Choroid plexus epithelial cell (primary cell): ENCODE measurements around the gene PER3.
A peak's percentile ranks its signal among the peaks of the same experiment; 100 is the strongest.

Experiments
- DNase-seq: peaks from one replicate; pipeline ENCODE4 v3.0.0-alpha.2; 2010; ENCODE audit warnings: low read depth
- H3K4me3 ChIP-seq: 2 replicates; pipeline ENCODE4 v1.5.1; 2011; ENCODE audit warnings: low read depth, mild to moderate bottlenecking, control low read depth, low read length, moderate library complexity
- TF ChIP-seq, protein P1 (sequence below): conservative IDR thresholded peaks from 2 replicates; pipeline ENCODE4 v1.5.1; 2011; ENCODE audit warnings: low read depth, mild to moderate bottlenecking, control low read depth, inconsistent platforms, low read length, moderate library complexity

The PER3 gene

DNA sequence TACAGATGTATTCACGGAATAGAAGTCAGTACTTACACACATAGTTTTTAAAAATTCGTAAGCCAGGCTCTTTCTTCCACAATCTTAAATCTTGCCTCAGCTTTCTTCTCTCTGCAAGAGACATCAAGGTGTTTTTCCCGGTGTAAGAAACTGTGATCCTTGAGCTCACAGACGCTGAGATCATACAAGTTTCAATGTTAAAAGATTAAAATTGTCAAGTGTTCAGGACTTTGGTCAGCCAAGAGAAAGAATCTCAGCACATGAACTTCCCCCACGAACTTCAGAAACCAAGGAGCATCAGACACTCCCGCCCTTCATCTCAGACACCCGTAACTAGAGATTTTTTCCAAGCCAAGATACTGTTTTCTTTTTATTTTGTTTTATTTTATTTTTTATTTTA, 62.6 kb downstream of the PER3 start:
- no peak for DNase-seq
- TF ChIP-seq, protein P1, sequence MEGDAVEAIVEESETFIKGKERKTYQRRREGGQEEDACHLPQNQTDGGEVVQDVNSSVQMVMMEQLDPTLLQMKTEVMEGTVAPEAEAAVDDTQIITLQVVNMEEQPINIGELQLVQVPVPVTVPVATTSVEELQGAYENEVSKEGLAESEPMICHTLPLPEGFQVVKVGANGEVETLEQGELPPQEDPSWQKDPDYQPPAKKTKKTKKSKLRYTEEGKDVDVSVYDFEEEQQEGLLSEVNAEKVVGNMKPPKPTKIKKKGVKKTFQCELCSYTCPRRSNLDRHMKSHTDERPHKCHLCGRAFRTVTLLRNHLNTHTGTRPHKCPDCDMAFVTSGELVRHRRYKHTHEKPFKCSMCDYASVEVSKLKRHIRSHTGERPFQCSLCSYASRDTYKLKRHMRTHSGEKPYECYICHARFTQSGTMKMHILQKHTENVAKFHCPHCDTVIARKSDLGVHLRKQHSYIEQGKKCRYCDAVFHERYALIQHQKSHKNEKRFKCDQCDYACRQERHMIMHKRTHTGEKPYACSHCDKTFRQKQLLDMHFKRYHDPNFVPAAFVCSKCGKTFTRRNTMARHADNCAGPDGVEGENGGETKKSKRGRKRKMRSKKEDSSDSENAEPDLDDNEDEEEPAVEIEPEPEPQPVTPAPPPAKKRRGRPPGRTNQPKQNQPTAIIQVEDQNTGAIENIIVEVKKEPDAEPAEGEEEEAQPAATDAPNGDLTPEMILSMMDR: no peak
- no peak overlapping the region for H3K4me3 ChIP-seq

DNA sequence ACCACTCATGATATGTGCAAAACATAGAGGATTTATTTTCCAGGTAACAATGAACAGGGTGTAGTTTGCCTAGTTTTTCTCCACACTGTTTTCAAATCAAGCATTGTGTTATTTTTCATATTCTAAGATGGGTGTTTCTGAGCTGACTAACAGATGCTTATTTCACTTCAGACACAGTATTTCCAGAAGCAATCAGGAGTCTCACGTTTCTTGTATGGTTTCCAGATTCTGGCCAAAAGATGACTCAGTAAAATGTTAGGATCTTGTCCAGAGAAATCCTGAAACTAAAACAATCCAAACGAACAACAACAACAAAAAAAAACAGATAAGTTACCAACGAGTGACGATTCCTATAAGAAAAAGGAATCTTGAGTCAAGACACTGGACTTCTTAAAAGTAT, 63.5 kb downstream of the PER3 start:
- peak; percentile 53 for DNase-seq
- TF ChIP-seq, protein P1: no peak
- H3K4me3 ChIP-seq: no peak overlapping the region

DNA sequence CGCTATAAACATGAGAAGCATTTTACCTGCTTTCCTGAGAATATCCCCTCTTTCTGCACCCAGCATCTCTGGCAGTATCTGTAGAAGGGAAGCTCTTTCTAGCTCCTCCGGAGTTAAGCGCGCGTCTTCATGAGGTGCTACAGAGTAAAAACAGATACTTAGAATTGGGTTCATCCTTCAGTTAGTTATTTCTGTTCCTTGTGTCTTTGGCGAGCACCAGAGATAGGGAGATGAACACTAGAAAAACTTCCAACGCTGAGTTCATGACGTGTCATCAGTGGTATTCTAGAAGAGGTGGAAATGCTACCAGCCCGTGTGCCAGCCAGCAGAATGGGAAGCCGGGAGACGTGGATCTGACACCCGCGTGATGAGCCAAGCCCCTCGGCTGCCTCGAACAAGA, 66.7 kb downstream of the PER3 start:
- no peak overlapping the region for H3K4me3 ChIP-seq
- TF ChIP-seq, protein P1: no peak
- DNase-seq: no peak

DNA sequence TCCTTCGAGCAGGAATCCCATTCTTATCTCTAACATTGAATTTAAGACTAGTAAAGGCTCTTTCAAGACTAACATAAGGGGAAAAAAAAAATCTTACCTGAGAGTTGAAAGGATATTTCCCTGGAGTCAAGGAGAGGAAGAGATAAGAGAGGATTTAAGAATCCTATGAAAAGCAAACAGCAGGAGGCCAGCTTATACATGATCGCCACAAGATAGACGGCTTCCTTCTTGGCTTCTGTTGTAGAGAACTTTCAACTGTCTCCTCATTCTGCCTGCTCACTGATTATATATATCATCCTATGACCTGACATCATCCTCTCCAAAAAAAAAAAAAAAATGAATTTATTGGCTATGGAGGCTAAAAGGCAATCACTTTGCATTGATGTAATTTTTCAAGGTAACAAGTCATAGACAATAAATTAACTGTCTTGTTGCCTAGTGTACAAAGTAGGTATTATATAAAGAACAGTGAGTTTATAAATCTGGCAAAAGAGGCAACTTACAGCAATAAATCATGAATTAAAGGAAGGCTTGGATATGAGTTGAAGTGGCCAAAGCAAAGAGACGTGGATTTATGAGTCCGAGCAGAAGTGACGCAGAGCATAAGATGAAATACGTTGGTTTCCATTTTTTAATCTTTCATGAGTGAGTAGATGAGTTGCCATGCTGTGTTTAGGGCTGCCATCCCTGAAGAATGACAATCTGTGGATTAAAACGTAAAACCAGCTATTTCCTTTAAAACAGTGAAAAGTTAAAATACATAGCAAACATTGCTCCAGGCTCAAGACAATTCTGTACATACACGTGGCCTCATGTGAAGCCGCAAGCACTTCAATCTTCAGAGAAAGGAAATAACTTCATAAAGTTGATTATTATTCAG, 69.0 kb downstream of the PER3 start, which contains the start of gene UTS2:
Gene UTS2 (minus strand): TSS at position 262 of the 880 bp plus-strand sequence. CDS start 62 bp downstream, at position 200.
- H3K4me3 ChIP-seq: no peak within 1 kb of the TSS
- TF ChIP-seq, protein P1: no peak
- no peak for DNase-seq

DNA sequence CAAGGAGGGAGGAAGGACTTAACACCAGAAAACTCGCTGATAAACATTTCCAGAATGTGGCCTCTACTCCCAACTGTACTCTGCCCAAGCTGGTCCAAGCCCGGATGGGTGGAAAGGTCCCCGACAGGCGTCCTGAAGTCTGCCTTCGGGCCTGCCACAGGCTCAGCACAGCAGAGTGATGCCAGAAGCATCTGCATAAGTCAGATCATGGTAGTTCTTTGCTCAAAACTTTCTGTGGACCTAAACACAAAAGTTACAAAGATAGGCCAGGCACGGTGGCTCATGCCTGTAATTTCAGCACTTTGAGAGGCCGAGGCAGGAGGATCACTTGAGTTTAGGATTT, 69.6 kb downstream of the PER3 start:
- no peak for DNase-seq
- no peak overlapping the region for H3K4me3 ChIP-seq
- TF ChIP-seq, protein P1: no peak

DNA sequence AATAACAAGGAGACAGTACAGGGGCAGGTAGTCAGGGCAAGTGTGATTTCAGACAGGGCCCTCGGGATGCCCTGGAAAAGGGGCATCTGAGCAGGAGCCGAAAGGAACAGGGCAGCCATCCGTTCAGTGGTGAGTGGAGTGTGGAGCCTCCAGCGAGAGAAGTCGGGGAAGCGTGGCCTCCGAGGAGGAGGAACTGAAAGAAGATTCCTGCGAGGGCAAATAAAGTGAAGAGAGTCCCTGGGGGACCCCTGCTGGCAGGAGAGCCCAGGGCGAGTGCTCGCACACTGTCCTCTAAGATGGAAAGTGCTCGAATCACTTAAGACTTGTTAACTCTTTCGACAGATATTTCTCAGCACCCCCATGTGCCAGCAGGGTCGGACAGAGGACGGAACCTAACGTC, 72.3 kb downstream of the PER3 start:
- TF ChIP-seq, protein P1: peak; percentile 31

DNA sequence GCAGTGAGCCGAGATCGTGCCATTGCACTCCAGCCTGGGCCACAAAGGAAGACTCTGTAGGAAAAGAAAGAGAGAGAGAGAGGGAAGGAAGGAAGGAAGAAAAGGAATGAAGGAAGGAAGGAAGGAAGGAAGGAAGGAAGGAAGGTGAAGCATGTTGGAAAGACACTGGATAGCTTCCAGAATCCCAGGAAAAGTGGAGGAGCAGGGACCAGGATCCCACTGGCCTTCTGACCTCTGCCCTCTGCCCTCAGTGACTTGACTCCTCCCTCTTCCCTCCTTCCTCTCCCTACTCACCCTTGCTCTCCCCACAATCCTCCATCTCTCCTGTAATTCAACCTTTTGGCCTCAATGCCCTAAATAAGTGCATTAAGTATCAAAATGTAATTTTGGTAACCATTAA, 72.9 kb downstream of the PER3 start:
- no peak for DNase-seq
- no peak overlapping the region for H3K4me3 ChIP-seq
- TF ChIP-seq, protein P1: no peak

More for the DNA sequence above, 72.3 kb downstream of the PER3 start:
- H3K4me3 ChIP-seq: no peak overlapping the region
- peak; percentile 7 for DNase-seq
